ENCODE measurements around the gene HEYL.
A peak's percentile ranks its signal among the peaks of the same experiment; 100 is the strongest.

Gene HEYL

GRCh38 chr1:39639305-39640130 lies at the start of gene HEYL:
Gene HEYL (minus strand): TSS chr1:39639643. CDS start chr1:39639625, 18 bp downstream.
- Histone ChIP-seq H3K4me3 (ENCODE audit: low read depth in 1 of 5, low read length in 5 of 5) (peak within 1 kb of the TSS; percentile 13 to 65 (median 58)), H3K9ac (ENCODE audit: low read length in 5 of 5) (peak within 1 kb of the TSS in 2 of 5 donors; percentile 17 to 32), H3K4me1 (ENCODE audit: control insufficient read depth in 5 of 5, insufficient read depth in 5 of 5, low read length in 5 of 5) (peaks cover 0 to 12% (median 4%) of the 10 kb centered on the region in 5 donors), H3K36me3 (ENCODE audit: control insufficient read depth in 5 of 5, insufficient read depth in 5 of 5, low read length in 5 of 5) (no peaks in the 10 kb centered on the region), H3K27ac (ENCODE audit: low read depth, low read length) (no peak within 1 kb of the TSS), H3K9me3 (ENCODE audit: control insufficient read depth in 5 of 5, low read length in 5 of 5) (peaks cover 0 to 3% (median 0%) of the 10 kb centered on the region in 5 donors), H3K27me3 (ENCODE audit: control insufficient read depth in 5 of 5, insufficient read depth in 4 of 5, low read length in 5 of 5) (peaks cover 0 to 31% (median 12%) of the 10 kb centered on the region in 5 donors)

GRCh38 chr1:39689214-39689613 lies 49.8 kb upstream of the HEYL start:
- peaks cover 0 to 19% (median 18%) of the 10 kb centered on the region in 5 donors for H3K4me1 ChIP-seq (ENCODE audit: control insufficient read depth in 5 of 5, insufficient read depth in 5 of 5, low read length in 5 of 5)
- H3K36me3 ChIP-seq (ENCODE audit: control insufficient read depth in 5 of 5, insufficient read depth in 5 of 5, low read length in 5 of 5) = no peaks in the 10 kb centered on the region
- H3K9me3 ChIP-seq (ENCODE audit: control insufficient read depth in 5 of 5, low read length in 5 of 5) = no peaks in the 10 kb centered on the region
- H3K27me3 ChIP-seq (ENCODE audit: control insufficient read depth in 5 of 5, insufficient read depth in 4 of 5, low read length in 5 of 5) = peaks cover 52 to 83% (median 61%) of the 10 kb centered on the region in 5 donors
- H3K9ac ChIP-seq (ENCODE audit: low read length in 5 of 5) = no peak overlapping the region
- H3K4me3 ChIP-seq (ENCODE audit: low read depth in 1 of 5, low read length in 5 of 5) = no peak overlapping the region
- no peak overlapping the region for H3K27ac ChIP-seq (ENCODE audit: low read depth, low read length)

- no peak overlapping the region for H3K27ac ChIP-seq (ENCODE audit: low read depth, low read length)
- H3K36me3 ChIP-seq (ENCODE audit: control insufficient read depth in 5 of 5, insufficient read depth in 5 of 5, low read length in 5 of 5) = no peaks in the 10 kb centered on the region
- H3K27me3 ChIP-seq (ENCODE audit: control insufficient read depth in 5 of 5, insufficient read depth in 4 of 5, low read length in 5 of 5) = peaks cover 56 to 86% (median 65%) of the 10 kb centered on the region in 5 donors
- H3K4me3 ChIP-seq (ENCODE audit: low read depth in 1 of 5, low read length in 5 of 5) = no peak overlapping the region
- no peaks in the 10 kb centered on the region for H3K9me3 ChIP-seq (ENCODE audit: control insufficient read depth in 5 of 5, low read length in 5 of 5)
- H3K9ac ChIP-seq (ENCODE audit: low read length in 5 of 5) = no peak overlapping the region
- peaks cover 0 to 21% (median 18%) of the 10 kb centered on the region in 5 donors for H3K4me1 ChIP-seq (ENCODE audit: control insufficient read depth in 5 of 5, insufficient read depth in 5 of 5, low read length in 5 of 5)
These were observed 49.3 kb upstream of the HEYL start for GRCh38 chr1:39688706-39689105.

GRCh38 chr1:39687243-39687642 lies 47.8 kb upstream of the HEYL start:
- H3K4me3 ChIP-seq (ENCODE audit: low read depth in 1 of 5, low read length in 5 of 5) = no peak overlapping the region
- no peaks in the 10 kb centered on the region for H3K36me3 ChIP-seq (ENCODE audit: control insufficient read depth in 5 of 5, insufficient read depth in 5 of 5, low read length in 5 of 5)
- no peak overlapping the region for H3K9ac ChIP-seq (ENCODE audit: low read length in 5 of 5)
- H3K27me3 ChIP-seq (ENCODE audit: control insufficient read depth in 5 of 5, insufficient read depth in 4 of 5, low read length in 5 of 5) = peaks cover 53 to 83% (median 62%) of the 10 kb centered on the region in 5 donors
- H3K4me1 ChIP-seq (ENCODE audit: control insufficient read depth in 5 of 5, insufficient read depth in 5 of 5, low read length in 5 of 5) = peaks cover 0 to 22% (median 19%) of the 10 kb centered on the region in 5 donors
- H3K9me3 ChIP-seq (ENCODE audit: control insufficient read depth in 5 of 5, low read length in 5 of 5) = no peaks in the 10 kb centered on the region
- no peak overlapping the region for H3K27ac ChIP-seq (ENCODE audit: low read depth, low read length)

DNA sequence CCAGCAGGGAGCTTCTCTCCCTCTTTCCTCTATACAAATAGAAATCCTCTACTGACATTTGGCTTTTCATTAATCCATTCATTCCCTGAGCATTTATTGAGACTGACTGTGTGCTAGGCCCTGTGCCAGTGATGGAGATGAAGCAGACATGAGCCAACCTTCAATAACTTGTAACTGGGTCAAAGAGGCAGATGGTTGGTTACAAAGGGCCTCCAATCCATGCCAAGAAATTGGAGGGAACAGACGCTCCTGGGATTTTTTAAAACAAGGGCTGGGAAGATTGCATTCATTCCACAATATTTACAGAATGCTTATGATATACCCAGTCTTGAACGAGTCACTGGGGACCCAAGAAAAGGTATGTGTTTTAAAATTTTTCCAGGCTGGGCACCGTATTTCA lies 45.6 kb upstream of the HEYL start:
- Histone ChIP-seq H3K4me3 (ENCODE audit: low read depth in 1 of 5, low read length in 5 of 5) (no peak overlapping the region), H3K36me3 (ENCODE audit: control insufficient read depth in 5 of 5, insufficient read depth in 5 of 5, low read length in 5 of 5) (no peaks in the 10 kb centered on the region), H3K9me3 (ENCODE audit: control insufficient read depth in 5 of 5, low read length in 5 of 5) (no peaks in the 10 kb centered on the region), H3K27me3 (ENCODE audit: control insufficient read depth in 5 of 5, insufficient read depth in 4 of 5, low read length in 5 of 5) (peaks cover 31 to 62% (median 54%) of the 10 kb centered on the region in 5 donors), H3K9ac (ENCODE audit: low read length in 5 of 5) (no peak overlapping the region), H3K27ac (ENCODE audit: low read depth, low read length) (no peak overlapping the region), H3K4me1 (ENCODE audit: control insufficient read depth in 5 of 5, insufficient read depth in 5 of 5, low read length in 5 of 5) (peaks cover 0 to 7% (median 4%) of the 10 kb centered on the region in 5 donors)

DNA sequence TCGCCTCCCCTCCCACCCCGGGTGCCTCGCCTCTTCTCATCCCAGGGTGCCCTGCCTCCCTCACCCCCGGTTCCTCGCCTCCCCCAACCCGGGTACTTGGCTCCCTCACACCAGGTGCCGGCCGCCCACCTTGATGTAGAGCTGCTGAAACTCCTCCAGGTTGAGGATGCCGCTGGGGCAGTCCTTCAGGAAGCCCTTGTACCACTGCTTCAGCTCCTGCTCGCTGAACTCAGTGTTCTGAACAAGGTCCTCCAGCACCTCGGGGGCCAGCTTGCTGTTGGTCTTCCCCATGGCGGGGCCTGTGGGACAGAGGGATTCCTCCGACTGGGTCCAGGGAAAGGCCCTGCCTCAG lies 44.8 kb upstream of the HEYL start:
- Histone ChIP-seq H3K4me1 (ENCODE audit: control insufficient read depth in 5 of 5, insufficient read depth in 5 of 5, low read length in 5 of 5) (peaks cover 0 to 7% (median 4%) of the 10 kb centered on the region in 5 donors), H3K27me3 (ENCODE audit: control insufficient read depth in 5 of 5, insufficient read depth in 4 of 5, low read length in 5 of 5) (peaks cover 30 to 59% (median 46%) of the 10 kb centered on the region in 5 donors), H3K9me3 (ENCODE audit: control insufficient read depth in 5 of 5, low read length in 5 of 5) (no peaks in the 10 kb centered on the region), H3K9ac (ENCODE audit: low read length in 5 of 5) (no peak overlapping the region), H3K27ac (ENCODE audit: low read depth, low read length) (no peak overlapping the region), H3K4me3 (ENCODE audit: low read depth in 1 of 5, low read length in 5 of 5) (no peak overlapping the region), H3K36me3 (ENCODE audit: control insufficient read depth in 5 of 5, insufficient read depth in 5 of 5, low read length in 5 of 5) (no peaks in the 10 kb centered on the region)

GRCh38 chr1:39683591-39684312 lies 44.3 kb upstream of the HEYL start:
- Histone ChIP-seq H3K27me3 (ENCODE audit: control insufficient read depth in 5 of 5, insufficient read depth in 4 of 5, low read length in 5 of 5) (peaks cover 29 to 54% (median 41%) of the 10 kb centered on the region in 5 donors), H3K4me1 (ENCODE audit: control insufficient read depth in 5 of 5, insufficient read depth in 5 of 5, low read length in 5 of 5) (peaks cover 0 to 7% (median 4%) of the 10 kb centered on the region in 5 donors), H3K9me3 (ENCODE audit: control insufficient read depth in 5 of 5, low read length in 5 of 5) (no peaks in the 10 kb centered on the region), H3K27ac (ENCODE audit: low read depth, low read length) (no peak overlapping the region), H3K4me3 (ENCODE audit: low read depth in 1 of 5, low read length in 5 of 5) (peak overlapping the region in 4 of 5 donors; percentile 8 to 44 (median 32)), H3K36me3 (ENCODE audit: control insufficient read depth in 5 of 5, insufficient read depth in 5 of 5, low read length in 5 of 5) (no peaks in the 10 kb centered on the region), H3K9ac (ENCODE audit: low read length in 5 of 5) (no peak overlapping the region)

DNA sequence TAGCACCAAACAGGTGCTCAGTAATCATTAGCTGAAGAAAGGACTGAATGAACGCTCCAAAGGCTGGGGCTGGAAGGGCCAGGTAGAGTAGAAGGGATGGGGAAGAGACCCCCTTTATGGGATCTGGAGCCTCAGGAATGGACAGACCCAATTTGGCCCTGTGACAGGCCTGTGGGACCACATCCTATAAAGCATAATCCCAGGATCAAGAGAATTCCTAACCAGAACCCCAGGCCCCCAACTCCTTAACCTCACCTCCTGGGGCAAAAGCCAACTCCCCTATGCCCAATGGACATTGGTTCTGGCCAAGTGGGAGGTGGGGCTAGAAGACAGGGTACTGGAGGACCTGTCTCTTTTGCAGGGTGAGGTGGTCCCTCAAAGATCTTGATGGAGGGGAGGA lies 42.6 kb upstream of the HEYL start:
- Histone ChIP-seq H3K9me3 (ENCODE audit: control insufficient read depth in 5 of 5, low read length in 5 of 5) (no peaks in the 10 kb centered on the region), H3K4me3 (ENCODE audit: low read depth in 1 of 5, low read length in 5 of 5) (no peak overlapping the region), H3K27ac (ENCODE audit: low read depth, low read length) (no peak overlapping the region), H3K36me3 (ENCODE audit: control insufficient read depth in 5 of 5, insufficient read depth in 5 of 5, low read length in 5 of 5) (no peaks in the 10 kb centered on the region), H3K27me3 (ENCODE audit: control insufficient read depth in 5 of 5, insufficient read depth in 4 of 5, low read length in 5 of 5) (peaks cover 20 to 44% (median 37%) of the 10 kb centered on the region in 5 donors), H3K9ac (ENCODE audit: low read length in 5 of 5) (no peak overlapping the region), H3K4me1 (ENCODE audit: control insufficient read depth in 5 of 5, insufficient read depth in 5 of 5, low read length in 5 of 5) (peaks cover 0 to 7% (median 4%) of the 10 kb centered on the region in 5 donors)

- no peak overlapping the region for H3K27ac ChIP-seq (ENCODE audit: low read depth, low read length)
- H3K4me3 ChIP-seq (ENCODE audit: low read depth in 1 of 5, low read length in 5 of 5) = no peak overlapping the region
- H3K36me3 ChIP-seq (ENCODE audit: control insufficient read depth in 5 of 5, insufficient read depth in 5 of 5, low read length in 5 of 5) = no peaks in the 10 kb centered on the region
- no peak overlapping the region for H3K9ac ChIP-seq (ENCODE audit: low read length in 5 of 5)
- no peaks in the 10 kb centered on the region for H3K9me3 ChIP-seq (ENCODE audit: control insufficient read depth in 5 of 5, low read length in 5 of 5)
- peaks cover 20 to 40% (median 36%) of the 10 kb centered on the region in 5 donors for H3K27me3 ChIP-seq (ENCODE audit: control insufficient read depth in 5 of 5, insufficient read depth in 4 of 5, low read length in 5 of 5)
- H3K4me1 ChIP-seq (ENCODE audit: control insufficient read depth in 5 of 5, insufficient read depth in 5 of 5, low read length in 5 of 5) = peaks cover 0 to 7% (median 4%) of the 10 kb centered on the region in 5 donors
These were observed 41.9 kb upstream of the HEYL start for GRCh38 chr1:39681294-39681693.

DNA sequence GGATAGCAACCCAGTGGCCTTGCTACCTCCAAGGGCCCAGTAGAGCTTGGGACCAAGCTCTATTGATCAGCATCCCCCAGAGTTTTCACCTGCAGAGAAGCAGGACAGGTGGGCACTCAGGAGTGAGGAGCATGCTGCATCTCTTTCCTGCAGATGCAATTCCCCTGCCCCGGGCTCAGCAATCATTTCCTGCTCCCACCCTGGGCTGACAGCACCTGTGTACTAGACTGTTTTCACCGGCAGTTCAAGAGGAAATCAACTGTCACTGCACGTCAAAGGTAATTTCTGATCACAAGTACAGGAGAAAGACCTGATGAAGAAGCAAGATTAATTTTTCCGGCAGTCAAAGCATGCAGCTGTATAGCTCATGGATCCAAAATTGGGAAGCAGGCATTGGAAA lies 41.3 kb upstream of the HEYL start:
- Histone ChIP-seq H3K9ac (ENCODE audit: low read length in 5 of 5) (no peak overlapping the region), H3K36me3 (ENCODE audit: control insufficient read depth in 5 of 5, insufficient read depth in 5 of 5, low read length in 5 of 5) (no peaks in the 10 kb centered on the region), H3K4me1 (ENCODE audit: control insufficient read depth in 5 of 5, insufficient read depth in 5 of 5, low read length in 5 of 5) (peaks cover 0 to 7% (median 4%) of the 10 kb centered on the region in 5 donors), H3K27me3 (ENCODE audit: control insufficient read depth in 5 of 5, insufficient read depth in 4 of 5, low read length in 5 of 5) (peaks cover 20 to 40% (median 35%) of the 10 kb centered on the region in 5 donors), H3K27ac (ENCODE audit: low read depth, low read length) (no peak overlapping the region), H3K4me3 (ENCODE audit: low read depth in 1 of 5, low read length in 5 of 5) (no peak overlapping the region), H3K9me3 (ENCODE audit: control insufficient read depth in 5 of 5, low read length in 5 of 5) (no peaks in the 10 kb centered on the region)

Data from subcutaneous abdominal adipose tissue (tissue), 5 donors.